Activated CD8-positive, alpha-beta memory T cell treated with anti-CD3 and anti-CD28 coated beads for 36 hours (primary cell): ENCODE data around the gene ZNF536. TPM values are rescaled to one million over a fixed set of nuclear protein-coding genes. Genes with fewer than 3 reads are reported as not detected.
"Not testable (repeated sequence)": the region's sequence is repeated elsewhere in the genome, so short reads cannot be mapped to it uniquely, and the experiment has no call there.

Experiments used
- CTCF ChIA-PET: fragments of 350-600 bp; sonication (Branson Sonifier 250); formaldehyde crosslinking; loops from one replicate; lab custom pipeline; 2021; ENCODE audit warnings: antibody characterized with exemption; lab: Charles Lee
- POLR2A ChIA-PET: fragments of 350-600 bp; sonication (Branson Sonifier 250); formaldehyde crosslinking; loops from one replicate; lab custom pipeline; 2021; ENCODE audit warnings: antibody characterized with exemption; lab: Charles Lee
- total RNA-seq, 2 experiments: library from RNA; stranded (reverse); gene quantifications; one replicate each; pipeline ENCODE4 v1.2.3, GENCODE V29; 2021

Gene ZNF536
- total RNA-seq, 2 experiments from 2014 or later: not detected

DNA sequence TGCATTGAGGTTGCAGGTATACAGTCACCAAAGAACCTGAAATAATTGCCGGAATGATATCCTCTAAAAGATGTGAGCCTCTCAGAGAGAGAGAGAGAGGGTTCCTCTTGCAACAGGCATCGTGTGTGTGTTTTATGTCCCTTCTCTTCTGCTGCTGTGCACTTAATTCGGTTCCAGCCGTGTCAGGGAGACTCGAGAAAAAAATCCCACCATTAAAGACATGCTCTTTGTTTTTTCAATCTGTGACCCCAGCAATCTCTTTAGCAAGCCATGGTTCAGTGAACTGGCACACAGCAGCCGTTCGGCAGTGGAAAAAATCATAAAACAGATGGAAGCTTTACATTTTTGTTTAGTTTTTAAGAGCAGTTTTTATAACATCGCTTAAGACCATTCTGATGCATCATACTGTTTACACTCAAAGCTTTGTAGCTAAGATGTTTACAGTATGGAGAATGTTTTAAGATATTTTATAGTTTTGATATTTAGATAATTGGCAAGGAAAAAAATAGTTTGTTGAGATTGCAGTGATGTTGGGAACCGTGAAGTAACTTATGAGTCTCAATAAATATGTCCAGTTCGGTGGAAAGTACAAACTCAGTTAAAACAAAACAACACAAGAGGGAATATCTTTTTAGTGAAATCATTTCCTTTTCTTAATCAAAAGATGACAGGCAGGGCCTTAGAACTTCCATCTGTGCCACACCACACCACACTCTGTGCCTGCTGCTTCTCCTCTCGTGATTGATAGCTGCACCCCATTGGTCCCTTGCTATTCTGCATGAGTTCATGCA, 31.2 kb upstream of the ZNF536 start:
- ChIA-PET CTCF (no interaction called here), POLR2A (no interaction called here)

DNA sequence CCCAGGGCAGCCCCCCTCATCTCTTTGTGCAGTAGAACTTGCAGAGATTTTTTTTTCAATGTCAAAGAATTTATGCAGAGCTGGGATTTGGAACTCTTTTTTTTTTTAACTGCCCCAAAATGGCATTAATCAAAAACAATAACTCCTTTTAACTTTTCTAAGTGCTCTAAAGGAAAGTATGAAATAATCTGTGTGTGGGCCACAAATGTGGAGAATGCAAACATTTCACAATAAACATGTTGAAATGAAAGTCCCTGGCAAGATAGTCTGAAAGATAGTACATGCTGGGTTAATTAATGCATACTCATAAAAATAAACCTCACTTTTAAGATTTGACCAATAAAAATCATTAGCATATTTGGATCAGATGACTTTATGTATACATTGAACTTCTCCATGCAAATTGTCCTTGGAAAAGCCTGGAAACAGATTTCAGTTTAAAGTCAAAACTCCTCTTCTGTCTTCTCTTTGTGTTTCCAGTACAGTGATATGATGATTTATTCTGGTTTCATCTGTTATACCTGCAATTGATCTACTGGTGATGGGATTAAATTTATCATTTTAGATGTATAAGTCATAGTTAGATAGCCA, 30.5 kb upstream of the ZNF536 start:
- ChIA-PET CTCF (no interaction called here), POLR2A (no interaction called here)

DNA sequence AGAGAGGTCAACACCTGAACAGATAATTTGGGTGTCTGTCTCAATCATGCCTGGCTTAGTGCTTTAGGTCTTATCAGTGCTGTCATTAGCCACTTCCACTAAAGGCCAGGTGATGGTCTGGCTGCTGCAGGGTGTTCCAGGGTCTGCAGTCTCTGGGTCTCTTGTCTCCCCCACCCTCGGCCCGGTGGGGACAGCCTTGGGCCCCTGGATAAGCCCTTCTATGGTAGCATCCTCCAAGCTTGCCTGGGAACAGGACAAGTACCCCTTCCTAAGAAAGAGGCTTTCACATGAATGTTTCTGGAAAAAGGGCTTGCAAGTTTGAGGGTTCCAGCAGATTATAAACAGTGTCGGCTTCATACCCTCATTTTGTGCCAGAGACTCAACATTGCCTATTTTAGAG, 29.3 kb upstream of the ZNF536 start:
- ChIA-PET CTCF (no interaction called here), POLR2A (no interaction called here)

DNA sequence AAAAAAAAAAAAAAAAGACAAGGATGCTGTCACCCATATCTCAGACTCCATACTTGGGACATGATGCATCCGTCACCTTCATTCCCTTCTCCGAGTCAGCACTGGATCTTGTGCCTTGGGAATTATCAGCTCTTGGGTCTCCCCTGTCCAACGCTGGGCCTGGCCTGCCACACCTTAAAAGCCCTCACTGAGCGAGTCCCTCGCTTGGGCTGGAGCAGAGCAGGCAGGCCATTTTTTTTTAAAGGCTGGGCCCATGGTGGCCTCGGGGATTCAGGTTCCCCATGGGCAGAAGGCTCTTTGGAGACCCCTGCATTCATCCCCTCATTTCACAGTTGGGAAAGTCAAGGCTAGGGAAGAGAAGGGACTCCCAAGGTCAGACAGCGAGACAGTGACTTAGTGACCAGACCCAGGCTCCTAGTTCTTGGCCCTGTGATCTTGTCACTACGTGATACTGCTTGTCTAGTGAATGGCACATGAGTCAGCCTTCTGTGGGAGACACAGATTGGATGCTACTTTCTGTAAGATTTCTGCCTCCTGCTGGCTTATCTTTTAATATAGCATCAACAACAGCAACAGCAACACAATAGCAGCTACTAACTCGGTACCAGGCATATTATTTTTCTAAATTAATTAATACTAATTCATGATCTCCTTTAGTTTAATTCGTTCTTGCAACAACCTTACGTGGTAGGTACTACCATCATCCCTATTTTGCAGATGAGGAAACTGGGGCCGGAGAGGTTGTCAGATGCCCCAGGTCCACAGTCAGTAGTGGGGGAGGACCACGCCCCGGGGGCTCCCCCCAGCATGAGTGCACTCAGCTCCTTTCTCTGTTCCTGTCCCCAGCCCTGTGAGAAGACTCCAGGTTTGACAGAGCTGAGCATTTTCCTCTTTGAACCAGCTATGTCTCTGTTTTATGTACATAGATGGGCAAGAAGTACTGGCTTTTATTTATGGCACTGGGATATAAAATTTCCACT, 27.4 kb upstream of the ZNF536 start:
- ChIA-PET POLR2A (no interaction called here), CTCF (no interaction called here)

DNA sequence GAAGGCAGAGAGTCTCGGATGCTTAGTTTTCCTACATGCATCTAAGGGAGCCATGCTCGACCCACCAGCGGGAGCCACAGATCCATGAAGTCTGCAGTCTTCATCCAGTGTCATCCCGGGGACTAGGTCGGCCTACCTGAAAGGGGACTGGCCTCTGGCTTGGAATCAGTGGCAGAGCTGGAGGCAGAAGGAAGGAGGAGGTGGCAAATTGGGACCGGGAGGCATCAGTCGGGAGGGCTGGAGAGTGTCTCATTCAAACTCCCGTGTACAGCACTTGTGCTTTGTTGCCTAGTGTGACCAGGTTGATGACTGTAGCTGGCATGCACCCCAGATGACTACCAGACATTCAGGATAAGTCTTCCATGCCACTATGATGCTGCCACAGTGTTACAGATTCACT, 26.5 kb upstream of the ZNF536 start:
- POLR2A ChIA-PET: no interaction called here
- CTCF ChIA-PET: no interaction called here

DNA sequence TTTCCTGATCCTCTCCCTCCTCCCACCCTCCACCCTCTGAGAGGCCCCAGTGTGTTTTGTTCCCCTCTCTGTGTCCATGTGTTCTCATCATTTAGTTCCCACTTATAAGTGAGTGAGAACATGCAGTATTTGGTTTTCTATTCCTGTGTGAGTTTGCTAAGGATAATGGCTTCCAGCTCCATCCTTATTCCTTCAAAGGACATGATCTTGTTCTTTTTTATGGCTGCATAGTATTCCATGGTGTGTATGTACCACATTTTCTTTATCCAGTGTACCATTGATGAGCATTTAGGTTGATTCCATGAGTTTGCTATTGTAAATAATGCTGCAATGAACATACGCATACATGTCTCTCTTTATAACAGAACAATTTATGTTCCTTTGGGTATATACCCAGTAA, 25.7 kb upstream of the ZNF536 start:
- POLR2A ChIA-PET, CTCF ChIA-PET: not testable (repeated sequence)

DNA sequence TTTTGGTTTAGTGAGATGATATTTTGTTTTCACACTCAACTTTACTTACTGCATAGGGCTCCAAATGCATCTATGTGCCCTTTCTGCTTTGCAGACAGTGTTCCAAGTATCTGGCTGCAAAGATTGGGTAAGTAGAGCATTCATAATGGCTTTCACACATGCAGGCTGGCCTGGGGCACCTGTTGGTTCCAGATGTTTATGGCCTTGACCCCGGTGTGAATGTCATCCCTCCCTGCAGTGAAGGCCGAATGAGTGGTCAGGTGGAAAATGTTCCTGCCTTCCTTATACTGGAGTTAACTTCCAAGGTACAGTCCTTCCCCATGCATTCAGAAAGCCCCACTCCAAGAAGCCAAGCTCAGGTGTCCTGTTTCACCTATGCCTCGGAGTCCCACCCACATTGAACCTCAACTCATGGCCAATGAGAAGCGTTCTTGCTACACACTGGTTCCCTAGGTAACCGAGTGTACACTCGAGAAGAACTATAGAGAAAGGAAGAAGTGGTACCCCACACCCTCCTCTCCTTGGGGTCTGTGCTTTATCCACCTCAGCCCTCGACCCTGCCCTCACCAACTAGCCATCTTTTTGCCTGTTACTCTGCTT, 23.0 kb upstream of the ZNF536 start:
- ChIA-PET POLR2A (no interaction called here), CTCF (no interaction called here)

DNA sequence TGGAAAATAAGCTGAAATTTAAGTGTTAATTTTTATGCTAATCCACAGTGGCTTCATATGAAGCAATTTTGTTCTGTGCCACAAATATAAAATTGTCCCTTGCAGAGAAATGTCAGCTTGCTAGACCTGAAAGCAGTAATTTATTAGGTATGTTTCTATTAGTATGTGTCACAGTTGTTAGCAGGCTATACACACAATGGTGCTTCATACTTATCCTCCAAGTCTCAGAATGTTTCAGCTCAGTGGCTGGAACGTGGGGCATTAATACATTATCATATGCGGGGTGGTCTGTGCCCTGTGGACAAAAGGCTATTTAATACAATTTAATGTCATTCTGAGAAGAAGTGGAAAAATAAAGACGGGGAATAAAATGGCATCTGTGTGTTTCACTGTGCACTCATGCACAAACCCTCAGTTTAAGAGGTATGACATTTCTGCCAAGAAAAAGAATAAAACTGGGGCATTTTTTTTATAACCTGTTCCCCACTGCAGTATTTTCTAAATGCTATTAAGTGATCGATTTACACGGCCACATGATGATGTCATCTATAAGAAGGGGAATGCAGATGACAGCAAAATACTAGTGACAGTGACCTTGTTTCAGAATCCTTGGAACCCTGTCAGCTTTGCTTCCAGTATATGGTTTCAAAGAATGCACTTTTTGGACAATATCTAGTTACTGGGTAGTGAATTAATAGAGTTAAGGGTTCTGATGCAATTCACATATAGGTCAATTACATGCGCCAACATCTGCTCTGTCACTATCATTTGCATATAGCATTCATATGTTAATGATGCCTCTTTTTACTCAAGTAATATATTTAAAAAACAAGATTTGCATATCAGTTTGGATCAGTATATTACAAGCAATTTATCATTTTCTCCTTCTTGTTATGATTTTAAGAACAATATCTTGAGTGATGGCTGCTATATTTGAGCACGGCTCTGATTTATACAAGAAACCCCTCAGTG, 21.2 kb upstream of the ZNF536 start:
- POLR2A ChIA-PET: no interaction called here
- CTCF ChIA-PET: no interaction called here

DNA sequence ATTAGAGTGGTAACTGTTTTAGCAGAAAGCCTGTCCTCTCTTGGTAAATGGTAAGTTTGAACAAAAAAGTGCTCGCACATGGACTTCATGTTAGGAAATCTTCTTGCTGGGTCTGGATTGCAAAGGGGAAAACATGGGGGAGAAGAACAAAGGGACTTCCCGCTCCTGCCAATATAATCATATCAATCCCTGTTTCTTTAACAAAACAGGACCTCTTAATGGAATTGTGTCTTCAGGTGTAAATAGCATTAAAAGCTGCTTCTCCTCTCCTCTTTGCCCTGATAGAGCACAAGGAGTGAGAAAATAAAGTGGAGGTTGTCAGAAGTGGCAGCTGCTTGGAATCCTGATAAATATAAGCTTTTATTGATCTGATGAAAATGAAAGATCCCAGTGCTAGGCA, 20.4 kb upstream of the ZNF536 start:
- ChIA-PET POLR2A (no interaction called here), CTCF (no interaction called here)

DNA sequence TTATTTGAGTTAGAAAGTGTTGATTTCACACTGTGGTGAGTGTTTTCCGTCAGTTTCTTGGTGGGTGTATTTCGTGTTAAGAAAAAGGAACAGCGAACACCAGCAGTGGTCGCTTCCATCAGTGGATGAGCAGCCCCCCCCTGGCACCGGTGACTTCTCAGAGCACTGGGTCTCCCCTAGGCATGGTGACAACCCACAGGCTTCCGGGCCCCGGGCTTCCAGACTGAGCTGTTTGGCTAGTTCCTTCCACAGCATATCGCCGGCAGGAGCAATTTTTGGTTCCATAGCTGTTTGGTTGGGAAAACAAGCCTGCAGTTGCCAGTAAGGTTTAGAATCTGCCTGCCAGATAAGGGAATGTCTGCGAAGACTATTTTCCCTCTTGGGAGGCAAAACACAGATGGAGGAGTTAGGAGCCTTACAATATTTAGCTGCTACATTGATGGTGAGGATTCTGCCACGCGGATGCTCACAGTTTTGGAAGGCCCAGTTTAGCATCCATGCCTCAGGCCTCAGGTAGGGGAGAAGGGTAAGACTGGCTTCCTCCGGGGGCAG, 18.7 kb upstream of the ZNF536 start:
- POLR2A ChIA-PET: no interaction called here
- CTCF ChIA-PET: interaction anchor here (0.6 kb wide), 1 partner anchor 424 kb away, joined by 3 read pairs; no protein-coding TSS in a partner anchor

DNA sequence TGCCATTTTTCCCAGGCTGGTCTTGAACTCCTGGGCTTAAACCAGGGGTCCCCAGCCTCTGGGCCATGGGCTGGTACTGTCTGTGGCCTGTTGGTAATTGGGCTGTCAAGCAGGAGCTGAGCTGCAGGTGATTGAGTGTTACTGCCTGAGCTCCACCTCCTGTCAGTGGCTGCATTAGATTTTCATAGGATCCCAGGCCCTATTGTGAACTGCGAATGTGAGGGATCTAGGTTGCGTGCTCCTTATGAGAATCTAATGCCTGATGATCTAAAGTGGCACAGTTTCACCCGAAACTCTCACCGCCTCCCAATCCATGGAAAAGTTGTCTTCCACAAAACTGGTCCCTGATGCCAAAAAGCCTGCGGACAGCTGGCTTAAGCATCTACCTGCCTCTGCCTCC, 16.6 kb upstream of the ZNF536 start:
- POLR2A ChIA-PET: no interaction called here

DNA sequence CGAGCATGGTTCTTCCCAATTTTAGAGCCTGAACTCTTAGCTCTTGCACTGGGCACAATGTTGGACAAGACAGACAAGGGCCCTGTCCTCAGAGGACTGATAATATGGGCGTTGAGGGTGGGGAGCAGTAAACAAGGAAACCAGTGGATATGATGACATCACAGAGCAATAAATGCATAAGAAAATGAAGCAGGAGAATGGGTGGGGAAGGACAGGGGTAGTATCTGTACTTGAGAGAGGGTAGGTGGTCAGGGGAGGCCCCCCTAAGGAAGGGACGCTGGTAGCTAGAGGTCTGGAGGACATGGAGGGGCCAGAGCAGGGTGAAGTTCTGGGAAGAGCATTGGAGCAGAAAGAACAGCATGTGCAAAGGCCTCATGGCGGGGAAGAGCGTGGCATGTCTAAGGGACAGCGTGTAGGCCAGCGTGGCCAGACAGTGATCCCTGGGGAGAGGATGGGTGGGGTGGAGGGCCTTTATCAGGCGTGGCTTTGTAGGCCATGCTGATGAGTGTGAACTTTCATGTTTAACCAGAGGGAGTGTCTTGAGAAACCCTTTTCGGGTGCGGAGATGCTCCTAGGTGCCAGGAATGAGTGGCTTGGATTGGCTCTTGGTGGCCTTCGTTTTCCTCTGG, 15.1 kb upstream of the ZNF536 start:
- ChIA-PET CTCF (interaction anchor here (0.5 kb wide), 1 partner anchor 14 kb away, joined by 3 read pairs; no protein-coding TSS in a partner anchor), POLR2A (no interaction called here)

More for the DNA sequence above, 16.6 kb upstream of the ZNF536 start:
- CTCF ChIA-PET: no interaction called here

DNA sequence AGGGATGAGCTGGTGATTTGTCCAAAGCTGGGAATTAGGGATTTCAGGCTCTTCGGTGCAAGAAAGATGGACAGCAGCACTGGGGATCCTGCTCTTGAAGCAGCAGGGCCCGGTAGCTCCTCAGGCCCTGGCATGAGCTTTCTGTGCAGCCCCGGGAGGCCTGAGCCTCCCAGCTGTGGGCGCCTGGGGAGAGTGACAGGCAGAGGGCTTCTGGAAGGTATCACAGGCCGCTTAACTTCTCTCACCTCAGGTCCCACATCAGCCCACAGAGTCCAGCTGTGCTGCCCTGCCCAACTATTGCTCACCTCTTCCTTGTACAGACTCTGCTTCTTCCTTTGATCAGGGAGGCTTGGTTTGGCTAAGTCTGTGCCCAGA, 14.6 kb upstream of the ZNF536 start:
- ChIA-PET CTCF (interaction anchor here (0.5 kb wide), 1 partner anchor 14 kb away, joined by 3 read pairs; no protein-coding TSS in a partner anchor), POLR2A (no interaction called here)

DNA sequence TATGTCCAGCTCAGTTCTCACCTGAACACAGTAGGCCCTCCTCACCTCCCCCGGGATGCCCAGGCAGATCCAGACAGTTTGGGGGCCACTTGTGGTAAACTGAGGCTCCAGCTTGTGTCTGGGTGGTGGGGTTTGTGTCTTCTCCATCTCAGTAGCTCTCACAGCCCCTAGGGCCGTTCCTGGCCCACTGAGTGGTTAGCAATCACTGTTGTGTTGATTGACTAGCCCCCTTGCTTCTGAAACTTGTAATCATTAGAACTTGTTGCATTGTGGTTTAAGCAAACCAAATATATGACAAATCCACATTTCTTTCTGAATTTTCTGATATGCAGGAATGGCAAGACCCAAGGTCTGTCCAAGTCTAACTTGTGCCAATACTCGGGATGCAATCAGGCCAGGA, 13.9 kb upstream of the ZNF536 start:
- POLR2A ChIA-PET: no interaction called here
- CTCF ChIA-PET: no interaction called here

DNA sequence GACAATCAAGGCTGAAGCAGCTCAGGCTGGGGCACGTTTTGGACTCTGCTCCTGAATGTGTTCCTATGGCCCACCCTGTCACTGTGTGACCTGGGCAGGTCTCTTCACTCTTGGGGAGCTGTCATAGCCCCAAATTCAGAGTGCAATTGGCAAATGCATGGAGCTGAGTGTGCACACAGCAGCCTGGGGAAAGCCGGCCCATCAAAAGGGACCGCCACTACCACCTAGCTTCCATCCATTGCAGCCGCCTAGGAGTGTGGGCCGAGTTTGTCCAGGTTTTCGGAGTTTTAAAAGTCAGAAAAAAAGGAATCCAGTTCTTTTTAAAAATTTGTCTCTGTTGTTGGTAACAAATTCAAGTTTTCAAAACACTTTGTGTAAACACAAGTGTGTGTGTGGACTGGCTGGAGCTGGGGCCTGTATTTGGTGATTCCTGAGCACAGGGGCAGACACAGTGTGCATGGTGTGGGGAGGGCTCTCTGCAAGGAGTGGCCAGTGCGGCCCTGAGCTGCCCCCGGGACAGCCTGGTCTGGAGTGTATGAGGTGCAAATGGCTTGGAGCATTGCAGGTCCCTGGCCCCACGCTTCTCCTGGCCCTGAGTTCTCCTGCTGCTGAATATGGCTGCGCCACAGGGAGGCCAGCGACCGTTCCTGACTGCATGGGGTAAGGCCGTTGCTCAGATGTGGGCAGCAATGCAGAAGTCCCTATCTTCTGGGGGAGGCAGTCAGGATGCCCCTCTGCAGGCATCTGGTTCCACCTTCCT, 13.2 kb upstream of the ZNF536 start:
- ChIA-PET CTCF (no interaction called here), POLR2A (no interaction called here)

DNA sequence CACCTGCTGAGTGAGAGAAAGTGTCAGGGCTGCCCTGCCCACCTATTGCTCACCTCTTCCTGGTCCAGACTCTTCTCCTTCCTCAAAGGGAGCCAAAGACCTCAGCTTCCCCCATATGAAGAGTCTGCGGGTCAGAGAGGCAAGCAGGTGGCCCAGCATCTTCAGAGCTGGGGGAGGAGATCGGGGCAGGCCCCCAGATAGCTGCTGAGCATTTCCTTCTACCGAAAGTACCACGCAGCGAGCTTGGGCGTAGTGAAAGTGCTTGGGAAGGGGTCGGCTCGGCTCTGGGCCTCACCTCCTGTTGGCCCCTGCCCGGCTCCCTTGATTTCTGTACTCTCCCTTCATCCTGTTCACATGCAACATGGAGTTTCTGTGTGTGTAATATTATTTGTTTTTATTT, 12.2 kb upstream of the ZNF536 start:
- POLR2A ChIA-PET: no interaction called here
- CTCF ChIA-PET: no interaction called here
